DND-41 (cell line): ENCODE measurements around the gene KRT73.

Experiments
- ATAC-seq: fragments of 200-7000 bp; cut with Tn5 transposase; 3 replicates; pipeline ENCODE4 v1.9.1; 2021; ENCODE audit warnings: low read depth; ENCODE audit not compliant: insufficient read depth
- DNase-seq: peaks from one replicate; pipeline ENCODE4 v3.0.0-alpha.2; 2020
- H2AFZ ChIP-seq: 2 replicates; pipeline ENCODE4 v1.6.0; 2012; ENCODE audit warnings: low read depth, low read length
- H3K27ac ChIP-seq: 2 replicates; pipeline ENCODE4 v1.5.1; 2012; ENCODE audit warnings: low read length, inconsistent platforms
- H3K27me3 ChIP-seq: fragments of 200-600 bp; sonication (generic); 2 replicates; pipeline ENCODE4 v1.6.0; 2012; ENCODE audit warnings: low read length, mild to moderate bottlenecking, inconsistent platforms; ENCODE audit not compliant: insufficient read depth, poor library complexity
- H3K36me3 ChIP-seq: 2 replicates; pipeline ENCODE4 v1.5.1; 2012; ENCODE audit warnings: low read length, inconsistent platforms; ENCODE audit not compliant: insufficient read depth
- H3K4me1 ChIP-seq: 2 replicates; pipeline ENCODE4 v1.5.1; 2012; ENCODE audit warnings: mild to moderate bottlenecking, low read length; ENCODE audit not compliant: insufficient read depth
- H3K4me2 ChIP-seq: 2 replicates; pipeline ENCODE4 v1.6.0; 2012; ENCODE audit warnings: mild to moderate bottlenecking, moderate library complexity, low read length, inconsistent platforms; ENCODE audit not compliant: insufficient read depth
- H3K4me3 ChIP-seq, 2 experiments: fragments of 200-600 bp in 1 of 2; shearing (Covaris generic) in 1 of 2; 2 replicates each; pipeline ENCODE4 v1.5.1; 2012 to 2016; ENCODE audit warnings: inconsistent platforms in 2 of 2, low read length in 2 of 2, mild to moderate bottlenecking in 2 of 2, low read depth in 1 of 2, moderate library complexity in 1 of 2
- H3K79me2 ChIP-seq: 2 replicates; pipeline ENCODE4 v1.6.0; 2012; ENCODE audit warnings: low read length, inconsistent platforms; ENCODE audit not compliant: insufficient read depth
- H3K9ac ChIP-seq: 2 replicates; pipeline ENCODE4 v1.6.0; 2012; ENCODE audit warnings: low read depth, mild to moderate bottlenecking, inconsistent platforms, low read length, moderate library complexity
- H3K9me3 ChIP-seq: 2 replicates; pipeline ENCODE4 v1.5.1; 2012; ENCODE audit warnings: low read length, moderate library complexity, mild to moderate bottlenecking, inconsistent platforms; ENCODE audit not compliant: insufficient read depth, severe bottlenecking
- H4K20me1 ChIP-seq: 2 replicates; pipeline ENCODE4 v1.6.0; 2012; ENCODE audit warnings: low read length; ENCODE audit not compliant: insufficient read depth
- EZH2 ChIP-seq: IDR thresholded peaks from 3 replicates; pipeline ENCODE4 v1.6.1; 2012; ENCODE audit warnings: borderline replicate concordance, low read depth, mild to moderate bottlenecking, moderate library complexity, low read length, inconsistent platforms; ENCODE audit not compliant: severe bottlenecking
- TF ChIP-seq, protein P1 (sequence below): IDR thresholded peaks from 2 replicates; pipeline ENCODE4 v1.5.1; 2012; ENCODE audit warnings: borderline replicate concordance, low read length, moderate library complexity, mild to moderate bottlenecking; ENCODE audit not compliant: poor library complexity, severe bottlenecking; ENCODE audit errors: extremely low read depth

Gene KRT73

DNA sequence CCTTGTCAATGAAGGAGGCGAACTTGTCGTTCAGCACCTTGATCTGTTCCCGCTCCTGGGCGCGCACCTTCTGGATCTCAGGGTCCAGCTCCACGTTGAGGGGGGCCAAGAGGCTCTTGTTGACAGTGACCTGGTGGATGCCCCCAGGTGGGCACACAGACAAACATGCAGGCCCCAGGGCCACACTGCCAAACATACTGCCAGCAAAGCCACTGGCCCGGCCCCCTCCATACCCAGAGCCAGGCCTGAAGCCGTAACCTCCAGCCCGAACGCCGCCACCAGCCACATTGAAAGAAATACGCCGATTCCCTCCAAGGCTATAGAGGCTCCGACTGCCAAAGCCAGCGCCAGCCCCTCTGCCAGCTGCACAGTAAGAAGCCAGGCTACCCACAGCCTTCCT is 45.1 kb downstream of the KRT73 start:
- Histone ChIP-seq H3K27me3 (peaks cover 22% of the 10 kb centered on the region), H3K4me1 (no peaks in the 10 kb centered on the region), H3K9ac (no peak overlapping the region), H3K4me2 (no peak overlapping the region), H3K4me3 (no peak overlapping the region), H3K36me3 (no peaks in the 10 kb centered on the region), H4K20me1 (0 out of 2 replicates have a peak, but pooled peaks cover 4% of the 10 kb centered on the region), H3K9me3 (no peaks in the 10 kb centered on the region), H3K27ac (no peak overlapping the region), H3K79me2 (no peaks in the 10 kb centered on the region), H2AFZ (no peak overlapping the region)
- TF ChIP-seq EZH2: no peak
- TF ChIP-seq, protein P1, sequence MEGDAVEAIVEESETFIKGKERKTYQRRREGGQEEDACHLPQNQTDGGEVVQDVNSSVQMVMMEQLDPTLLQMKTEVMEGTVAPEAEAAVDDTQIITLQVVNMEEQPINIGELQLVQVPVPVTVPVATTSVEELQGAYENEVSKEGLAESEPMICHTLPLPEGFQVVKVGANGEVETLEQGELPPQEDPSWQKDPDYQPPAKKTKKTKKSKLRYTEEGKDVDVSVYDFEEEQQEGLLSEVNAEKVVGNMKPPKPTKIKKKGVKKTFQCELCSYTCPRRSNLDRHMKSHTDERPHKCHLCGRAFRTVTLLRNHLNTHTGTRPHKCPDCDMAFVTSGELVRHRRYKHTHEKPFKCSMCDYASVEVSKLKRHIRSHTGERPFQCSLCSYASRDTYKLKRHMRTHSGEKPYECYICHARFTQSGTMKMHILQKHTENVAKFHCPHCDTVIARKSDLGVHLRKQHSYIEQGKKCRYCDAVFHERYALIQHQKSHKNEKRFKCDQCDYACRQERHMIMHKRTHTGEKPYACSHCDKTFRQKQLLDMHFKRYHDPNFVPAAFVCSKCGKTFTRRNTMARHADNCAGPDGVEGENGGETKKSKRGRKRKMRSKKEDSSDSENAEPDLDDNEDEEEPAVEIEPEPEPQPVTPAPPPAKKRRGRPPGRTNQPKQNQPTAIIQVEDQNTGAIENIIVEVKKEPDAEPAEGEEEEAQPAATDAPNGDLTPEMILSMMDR: no peak
- no peak for ATAC-seq
- no peak for DNase-seq

DNA sequence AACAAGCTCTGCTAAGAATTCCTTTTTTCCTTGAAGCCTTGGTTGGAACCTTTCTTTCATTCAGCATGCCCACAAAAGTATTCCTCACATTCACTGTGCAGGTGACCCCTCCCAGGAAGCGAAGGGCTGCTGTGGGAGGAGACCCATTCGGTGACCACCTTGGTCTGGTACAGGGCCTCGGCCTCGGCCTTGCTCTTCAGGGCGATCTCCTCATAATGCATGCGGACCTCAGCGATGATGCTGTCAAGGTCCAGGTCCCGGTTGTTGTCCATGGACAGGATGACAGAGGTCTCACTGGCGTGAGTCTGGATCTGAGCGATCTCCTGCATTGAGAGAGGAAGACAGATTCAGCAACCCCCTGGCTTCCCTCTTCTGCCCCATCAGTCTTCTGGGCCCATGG is 47.8 kb downstream of the KRT73 start:
- no peak for DNase-seq
- ATAC-seq: no peak
- no peak overlapping the region for H3K4me2 ChIP-seq
- H2AFZ ChIP-seq: no peak overlapping the region
- 0 out of 2 replicates have a peak, but pooled peaks cover 4% of the 10 kb centered on the region for H4K20me1 ChIP-seq
- H3K36me3 ChIP-seq: no peaks in the 10 kb centered on the region
- no peaks in the 10 kb centered on the region for H3K4me1 ChIP-seq
- TF ChIP-seq, protein P1: no peak
- no peaks in the 10 kb centered on the region for H3K9me3 ChIP-seq
- no peak overlapping the region for H3K27ac ChIP-seq
- H3K9ac ChIP-seq: no peak overlapping the region
- no peak overlapping the region for H3K4me3 ChIP-seq
- peaks cover 23% of the 10 kb centered on the region for H3K27me3 ChIP-seq
- no peaks in the 10 kb centered on the region for H3K79me2 ChIP-seq

DNA sequence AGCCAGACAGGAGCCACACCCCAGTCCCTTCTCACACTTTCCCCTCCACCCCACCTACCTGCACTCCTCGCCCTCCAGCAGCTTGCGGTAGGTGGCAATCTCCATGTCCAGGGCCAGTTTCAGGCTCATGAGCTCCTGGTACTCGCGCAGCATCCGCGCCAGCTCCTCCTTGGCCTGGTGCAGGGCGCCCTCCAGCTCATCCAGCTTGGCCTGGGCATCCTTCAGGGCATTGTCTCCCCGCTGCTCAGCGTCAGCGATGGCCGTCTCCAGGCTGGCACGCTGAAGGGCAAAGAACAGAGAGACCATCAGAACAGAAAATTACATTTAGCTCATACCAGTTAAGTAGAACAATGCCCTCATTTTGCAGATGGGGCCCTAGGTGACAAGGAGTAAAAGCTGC is 50.2 kb downstream of the KRT73 start:
- H3K79me2 ChIP-seq: no peaks in the 10 kb centered on the region
- H3K27ac ChIP-seq: no peak overlapping the region
- no peaks in the 10 kb centered on the region for H4K20me1 ChIP-seq
- no peaks in the 10 kb centered on the region for H3K9me3 ChIP-seq
- H3K27me3 ChIP-seq: peaks cover 30% of the 10 kb centered on the region
- no peaks in the 10 kb centered on the region for H3K4me1 ChIP-seq
- no peak overlapping the region for H3K9ac ChIP-seq
- no peak overlapping the region for H3K4me2 ChIP-seq
- no peak overlapping the region for H3K4me3 ChIP-seq
- no peaks in the 10 kb centered on the region for H3K36me3 ChIP-seq
- no peak for ATAC-seq
- no peak for TF ChIP-seq EZH2
- TF ChIP-seq, protein P1: no peak
- no peak overlapping the region for H2AFZ ChIP-seq
- no peak for DNase-seq

DNA sequence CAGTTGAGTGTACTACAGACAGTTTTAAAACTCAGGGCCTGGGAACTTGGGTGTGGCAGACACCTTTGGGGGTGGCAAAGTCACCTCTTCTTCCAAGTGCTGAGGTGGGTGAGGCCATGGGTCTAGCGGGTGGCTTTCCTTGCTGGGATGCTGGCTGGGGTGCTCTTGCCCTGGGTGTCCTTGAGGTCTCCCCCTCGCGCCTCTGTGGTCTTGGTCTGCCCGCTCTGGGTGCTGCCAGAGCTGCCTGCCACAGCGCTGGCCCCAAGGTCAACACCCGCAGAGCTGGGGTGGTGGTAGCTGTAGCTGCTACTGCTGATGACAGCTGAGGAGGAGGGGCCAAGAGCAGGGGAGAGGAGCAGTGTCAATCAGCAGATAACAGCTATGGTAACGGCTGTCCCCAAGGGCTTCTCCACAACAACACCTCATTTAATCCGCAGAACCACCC is 51.5 kb downstream of the KRT73 start:
- H3K4me3 ChIP-seq: no peak overlapping the region
- no peak for ATAC-seq
- no peak for TF ChIP-seq EZH2
- TF ChIP-seq, protein P1: no peak

More for the DNA sequence above, 51.5 kb downstream of the KRT73 start:
- no peak for DNase-seq
- Histone ChIP-seq H3K27me3 (peaks cover 25% of the 10 kb centered on the region), H3K79me2 (no peaks in the 10 kb centered on the region), H2AFZ (no peak overlapping the region), H3K9ac (no peak overlapping the region), H3K36me3 (no peaks in the 10 kb centered on the region), H3K9me3 (no peaks in the 10 kb centered on the region), H3K4me1 (no peaks in the 10 kb centered on the region), H4K20me1 (no peaks in the 10 kb centered on the region), H3K27ac (no peak overlapping the region), H3K4me2 (no peak overlapping the region)
